H1 (cell line): ENCODE measurements around the gene TMEM79. TPM values are rescaled to one million over a fixed set of nuclear protein-coding genes. Genes with fewer than 3 reads are reported as not detected.
A peak's percentile ranks its signal among the peaks of the same experiment; 100 is the strongest.

ENCODE experiments used
- ASH2L ChIP-seq: fragments of 200-600, 300-600 bp; sonication (generic); IDR thresholded peaks from one replicate; pipeline ENCODE4 v1.7.1; 2017; ENCODE audit warnings: low read length
- BACH1 ChIP-seq: IDR thresholded peaks from 2 replicates; pipeline ENCODE4 v1.6.1; 2012; ENCODE audit warnings: low read length, improper control_type of control experiment
- CTBP2 ChIP-seq: IDR thresholded peaks from 2 replicates; pipeline ENCODE4 v1.7.0; 2011; ENCODE audit warnings: borderline replicate concordance, mild to moderate bottlenecking, moderate library complexity, mixed read lengths, low read length; ENCODE audit not compliant: insufficient read depth, insufficient read length
- JUN ChIP-seq: IDR thresholded peaks from 2 replicates; pipeline ENCODE4 v1.6.1; 2011; ENCODE audit warnings: low read depth, mild to moderate bottlenecking, improper control_type of control experiment, low read length
- KDM1A ChIP-seq: fragments of 200-600, 300-600 bp; sonication (generic); IDR thresholded peaks from 2 replicates; pipeline ENCODE4 v1.7.1; 2016; ENCODE audit warnings: mild to moderate bottlenecking, low read length, borderline replicate concordance
- MAFK ChIP-seq: IDR thresholded peaks from 2 replicates; pipeline ENCODE4 v1.6.1; 2012; ENCODE audit warnings: low read depth, mild to moderate bottlenecking, improper control_type of control experiment, low read length
- POLR2A ChIP-seq, 2 experiments: IDR thresholded peaks; 1 replicate in 1 of 2; 2 replicates in 1 of 2; pipeline ENCODE4 v1.6.1; 2011; ENCODE audit warnings: low read depth in 2 of 2, low read length in 2 of 2, mild to moderate bottlenecking in 2 of 2; ENCODE audit errors: control extremely low read depth in 1 of 2
- POLR2AphosphoS5 ChIP-seq: IDR thresholded peaks from 2 replicates; pipeline ENCODE4 v1.6.1; 2011; ENCODE audit warnings: low read depth, low read length
- RNF2 ChIP-seq: fragments of 200-900, 300-1000 bp; sonication (generic); IDR thresholded peaks from 2 replicates; pipeline ENCODE4 v1.7.1; 2016; ENCODE audit warnings: borderline replicate concordance, low read depth, mild to moderate bottlenecking, antibody characterized with exemption, low read length; ENCODE audit not compliant: poor library complexity, severe bottlenecking; ENCODE audit errors: missing control alignments
- SP1 ChIP-seq: IDR thresholded peaks from 2 replicates; pipeline ENCODE4 v1.6.1; 2011; ENCODE audit warnings: low read depth, low read length
- polyA plus RNA-seq, 7 experiments: library from polyadenylated mRNA; depleted of rRNA in 3 of 7; stranded (reverse) in 5 of 7; unstranded in 2 of 7; fragments of >200 nt in 5 of 7; fragments of 200-250 nt in 2 of 7; gene quantifications; 1 replicate in 5 of 7; 2 replicates in 1 of 7; 4 replicates in 1 of 7; pipeline versions ENCODE4 v1.2.1 to v1.2.3, GENCODE V29; 2011 to 2013; ENCODE audit warnings: missing spikeins in 2 of 7, mixed read lengths in 2 of 7
- total RNA-seq: library from RNA; stranded (reverse); fragmentation: NEBNext Ultra II Directional; extraction: Animal tissue kit (Norgen Biotek cat#: 25700); gene quantifications from 2 replicates; pipeline ENCODE4 v1.2.1, GENCODE V29; 2021
- TF ChIP-seq, protein P1 (sequence below): fragments of 300-600 bp; sonication (generic); IDR thresholded peaks from 2 replicates; pipeline ENCODE4 v1.7.1; 2012; ENCODE audit warnings: low read length, moderate library complexity, mild to moderate bottlenecking, inconsistent platforms; ENCODE audit not compliant: insufficient replicate concordance

The TMEM79 gene
- total and polyA plus RNA-seq, 2 of the 8 experiments (the other 6 are each of a cell fraction or from before 2014, with no cell fraction given): 2.1 to 2.3 TPM

DNA sequence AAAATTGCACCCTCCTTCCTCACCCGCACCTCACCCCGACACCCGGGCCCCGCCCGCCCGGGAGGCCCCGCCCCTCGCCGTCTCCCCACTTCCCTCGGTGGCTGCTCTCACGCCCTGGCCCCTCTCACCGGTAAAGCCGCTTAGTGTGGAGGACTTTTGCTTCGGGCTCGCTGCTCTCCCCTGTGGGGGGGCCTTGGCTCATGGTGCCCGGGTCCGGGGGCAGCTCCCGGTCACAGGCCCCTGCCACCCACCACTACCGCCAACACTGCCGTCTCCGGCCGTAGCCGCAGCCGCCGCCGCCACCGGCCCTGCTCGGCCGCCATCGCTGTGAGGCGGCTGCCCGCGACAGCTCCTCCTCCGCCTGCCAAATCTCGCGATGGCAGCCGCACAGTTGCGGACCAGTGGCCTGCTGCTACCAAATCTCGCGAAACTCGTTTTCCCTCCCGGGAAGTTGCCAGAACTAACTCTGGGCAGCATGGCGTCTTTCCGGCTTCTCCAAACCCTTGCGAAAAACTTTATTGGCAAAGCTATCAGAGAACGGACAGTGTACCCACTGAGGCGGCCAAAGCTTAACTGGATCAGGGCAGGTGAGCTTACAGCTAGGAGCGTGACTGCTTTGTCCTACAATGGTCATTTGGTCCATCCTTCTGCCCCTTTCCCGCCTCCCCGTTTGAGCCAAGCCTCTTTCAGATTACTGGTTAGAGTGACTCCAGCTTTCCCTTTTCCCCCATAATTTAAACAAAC is 1.5 kb upstream of the TMEM79 start, which contains the start of gene SMG5 (continued):
- TF ChIP-seq KDM1A (no peak), SP1 (peak; percentile 83), CTBP2 (peak; percentile 33), POLR2AphosphoS5 (peak; percentile 95), POLR2A (IDR thresholded peaks at IDR 0.05; ENCODE audit: control extremely low read depth in 1 of 2, low read depth in 2 of 2, low read length in 2 of 2) (peak; percentile 98 to 99), MAFK (no peak), RNF2 (no peak), JUN (no peak), BACH1 (peak; percentile 44; the same call in 1 of the 2 replicates), ASH2L (peak; percentile 64)
- TF ChIP-seq, protein P1, sequence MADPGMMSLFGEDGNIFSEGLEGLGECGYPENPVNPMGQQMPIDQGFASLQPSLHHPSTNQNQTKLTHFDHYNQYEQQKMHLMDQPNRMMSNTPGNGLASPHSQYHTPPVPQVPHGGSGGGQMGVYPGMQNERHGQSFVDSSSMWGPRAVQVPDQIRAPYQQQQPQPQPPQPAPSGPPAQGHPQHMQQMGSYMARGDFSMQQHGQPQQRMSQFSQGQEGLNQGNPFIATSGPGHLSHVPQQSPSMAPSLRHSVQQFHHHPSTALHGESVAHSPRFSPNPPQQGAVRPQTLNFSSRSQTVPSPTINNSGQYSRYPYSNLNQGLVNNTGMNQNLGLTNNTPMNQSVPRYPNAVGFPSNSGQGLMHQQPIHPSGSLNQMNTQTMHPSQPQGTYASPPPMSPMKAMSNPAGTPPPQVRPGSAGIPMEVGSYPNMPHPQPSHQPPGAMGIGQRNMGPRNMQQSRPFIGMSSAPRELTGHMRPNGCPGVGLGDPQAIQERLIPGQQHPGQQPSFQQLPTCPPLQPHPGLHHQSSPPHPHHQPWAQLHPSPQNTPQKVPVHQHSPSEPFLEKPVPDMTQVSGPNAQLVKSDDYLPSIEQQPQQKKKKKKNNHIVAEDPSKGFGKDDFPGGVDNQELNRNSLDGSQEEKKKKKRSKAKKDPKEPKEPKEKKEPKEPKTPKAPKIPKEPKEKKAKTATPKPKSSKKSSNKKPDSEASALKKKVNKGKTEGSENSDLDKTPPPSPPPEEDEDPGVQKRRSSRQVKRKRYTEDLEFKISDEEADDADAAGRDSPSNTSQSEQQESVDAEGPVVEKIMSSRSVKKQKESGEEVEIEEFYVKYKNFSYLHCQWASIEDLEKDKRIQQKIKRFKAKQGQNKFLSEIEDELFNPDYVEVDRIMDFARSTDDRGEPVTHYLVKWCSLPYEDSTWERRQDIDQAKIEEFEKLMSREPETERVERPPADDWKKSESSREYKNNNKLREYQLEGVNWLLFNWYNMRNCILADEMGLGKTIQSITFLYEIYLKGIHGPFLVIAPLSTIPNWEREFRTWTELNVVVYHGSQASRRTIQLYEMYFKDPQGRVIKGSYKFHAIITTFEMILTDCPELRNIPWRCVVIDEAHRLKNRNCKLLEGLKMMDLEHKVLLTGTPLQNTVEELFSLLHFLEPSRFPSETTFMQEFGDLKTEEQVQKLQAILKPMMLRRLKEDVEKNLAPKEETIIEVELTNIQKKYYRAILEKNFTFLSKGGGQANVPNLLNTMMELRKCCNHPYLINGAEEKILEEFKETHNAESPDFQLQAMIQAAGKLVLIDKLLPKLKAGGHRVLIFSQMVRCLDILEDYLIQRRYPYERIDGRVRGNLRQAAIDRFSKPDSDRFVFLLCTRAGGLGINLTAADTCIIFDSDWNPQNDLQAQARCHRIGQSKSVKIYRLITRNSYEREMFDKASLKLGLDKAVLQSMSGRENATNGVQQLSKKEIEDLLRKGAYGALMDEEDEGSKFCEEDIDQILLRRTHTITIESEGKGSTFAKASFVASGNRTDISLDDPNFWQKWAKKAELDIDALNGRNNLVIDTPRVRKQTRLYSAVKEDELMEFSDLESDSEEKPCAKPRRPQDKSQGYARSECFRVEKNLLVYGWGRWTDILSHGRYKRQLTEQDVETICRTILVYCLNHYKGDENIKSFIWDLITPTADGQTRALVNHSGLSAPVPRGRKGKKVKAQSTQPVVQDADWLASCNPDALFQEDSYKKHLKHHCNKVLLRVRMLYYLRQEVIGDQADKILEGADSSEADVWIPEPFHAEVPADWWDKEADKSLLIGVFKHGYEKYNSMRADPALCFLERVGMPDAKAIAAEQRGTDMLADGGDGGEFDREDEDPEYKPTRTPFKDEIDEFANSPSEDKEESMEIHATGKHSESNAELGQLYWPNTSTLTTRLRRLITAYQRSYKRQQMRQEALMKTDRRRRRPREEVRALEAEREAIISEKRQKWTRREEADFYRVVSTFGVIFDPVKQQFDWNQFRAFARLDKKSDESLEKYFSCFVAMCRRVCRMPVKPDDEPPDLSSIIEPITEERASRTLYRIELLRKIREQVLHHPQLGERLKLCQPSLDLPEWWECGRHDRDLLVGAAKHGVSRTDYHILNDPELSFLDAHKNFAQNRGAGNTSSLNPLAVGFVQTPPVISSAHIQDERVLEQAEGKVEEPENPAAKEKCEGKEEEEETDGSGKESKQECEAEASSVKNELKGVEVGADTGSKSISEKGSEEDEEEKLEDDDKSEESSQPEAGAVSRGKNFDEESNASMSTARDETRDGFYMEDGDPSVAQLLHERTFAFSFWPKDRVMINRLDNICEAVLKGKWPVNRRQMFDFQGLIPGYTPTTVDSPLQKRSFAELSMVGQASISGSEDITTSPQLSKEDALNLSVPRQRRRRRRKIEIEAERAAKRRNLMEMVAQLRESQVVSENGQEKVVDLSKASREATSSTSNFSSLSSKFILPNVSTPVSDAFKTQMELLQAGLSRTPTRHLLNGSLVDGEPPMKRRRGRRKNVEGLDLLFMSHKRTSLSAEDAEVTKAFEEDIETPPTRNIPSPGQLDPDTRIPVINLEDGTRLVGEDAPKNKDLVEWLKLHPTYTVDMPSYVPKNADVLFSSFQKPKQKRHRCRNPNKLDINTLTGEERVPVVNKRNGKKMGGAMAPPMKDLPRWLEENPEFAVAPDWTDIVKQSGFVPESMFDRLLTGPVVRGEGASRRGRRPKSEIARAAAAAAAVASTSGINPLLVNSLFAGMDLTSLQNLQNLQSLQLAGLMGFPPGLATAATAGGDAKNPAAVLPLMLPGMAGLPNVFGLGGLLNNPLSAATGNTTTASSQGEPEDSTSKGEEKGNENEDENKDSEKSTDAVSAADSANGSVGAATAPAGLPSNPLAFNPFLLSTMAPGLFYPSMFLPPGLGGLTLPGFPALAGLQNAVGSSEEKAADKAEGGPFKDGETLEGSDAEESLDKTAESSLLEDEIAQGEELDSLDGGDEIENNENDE: no peak
